Progenitor cell of endocrine pancreas (in vitro differentiated cells): ENCODE results near the gene AGBL5. TPM values are rescaled to one million over a fixed set of nuclear protein-coding genes. Genes with fewer than 3 reads are reported as not detected.

Experiments used
- DNase-seq: peaks from one replicate; pipeline ENCODE4 v3.0.0; 2021; ENCODE audit warnings: low spot score; ENCODE audit not compliant: unreplicated experiment
- H3K27ac Mint-ChIP-seq: 2 replicates; pipeline ENCODE4 v1.8.0; 2021; ENCODE audit warnings: mild to moderate bottlenecking, moderate library complexity, mixed read lengths
- H3K27me3 Mint-ChIP-seq: 2 replicates; pipeline ENCODE4 v1.8.0; 2021; ENCODE audit warnings: mixed read lengths
- H3K36me3 Mint-ChIP-seq: 2 replicates; pipeline ENCODE4 v1.8.0; 2022; ENCODE audit warnings: mixed read lengths; ENCODE audit not compliant: insufficient read depth
- H3K4me1 Mint-ChIP-seq: 2 replicates; pipeline ENCODE4 v1.8.0; 2021; ENCODE audit warnings: low read depth, mixed read lengths
- H3K4me3 Mint-ChIP-seq: 2 replicates; pipeline ENCODE4 v1.8.0; 2021; ENCODE audit warnings: low read depth, mild to moderate bottlenecking, moderate library complexity, mixed read lengths
- H3K9me3 Mint-ChIP-seq: 2 replicates; pipeline ENCODE4 v1.8.0; 2021; ENCODE audit warnings: low read depth, mixed read lengths
- total RNA-seq: library from RNA; stranded (reverse); gene quantifications from 2 replicates; pipeline ENCODE4 v1.2.1, GENCODE V29; 2021
- TF ChIP-seq, protein P1 (sequence below): fragments of 200-600 bp; sonication (generic); IDR thresholded peaks from one replicate; pipeline ENCODE4 v1.5.0; 2021; ENCODE audit warnings: antibody characterized with exemption, mild to moderate bottlenecking; ENCODE audit not compliant: unreplicated experiment

The AGBL5 gene
- total RNA-seq, 1 donor from 2014 or later = 60.2 TPM

DNA sequence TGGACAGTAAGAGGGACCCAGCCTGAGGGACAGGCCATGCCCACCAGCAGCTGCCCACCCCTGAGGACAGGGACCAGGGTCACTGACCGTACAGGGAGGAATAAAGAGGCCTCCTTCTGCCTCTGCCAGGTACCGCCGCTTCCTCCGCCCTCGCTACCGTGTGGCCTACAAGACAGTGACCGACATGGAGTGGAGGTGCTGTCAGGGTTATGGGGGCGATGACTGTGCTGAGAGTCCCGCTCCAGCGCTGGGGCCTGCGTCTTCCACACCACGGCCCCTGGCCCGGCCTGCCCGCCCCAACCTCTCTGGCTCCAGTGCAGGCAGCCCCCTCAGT lies 29.1 kb downstream of the AGBL5 start:
- Mint-ChIP-seq H3K27ac (no peak overlapping the region), H3K27me3 (peaks cover 32% of the 10 kb centered on the region)

DNA sequence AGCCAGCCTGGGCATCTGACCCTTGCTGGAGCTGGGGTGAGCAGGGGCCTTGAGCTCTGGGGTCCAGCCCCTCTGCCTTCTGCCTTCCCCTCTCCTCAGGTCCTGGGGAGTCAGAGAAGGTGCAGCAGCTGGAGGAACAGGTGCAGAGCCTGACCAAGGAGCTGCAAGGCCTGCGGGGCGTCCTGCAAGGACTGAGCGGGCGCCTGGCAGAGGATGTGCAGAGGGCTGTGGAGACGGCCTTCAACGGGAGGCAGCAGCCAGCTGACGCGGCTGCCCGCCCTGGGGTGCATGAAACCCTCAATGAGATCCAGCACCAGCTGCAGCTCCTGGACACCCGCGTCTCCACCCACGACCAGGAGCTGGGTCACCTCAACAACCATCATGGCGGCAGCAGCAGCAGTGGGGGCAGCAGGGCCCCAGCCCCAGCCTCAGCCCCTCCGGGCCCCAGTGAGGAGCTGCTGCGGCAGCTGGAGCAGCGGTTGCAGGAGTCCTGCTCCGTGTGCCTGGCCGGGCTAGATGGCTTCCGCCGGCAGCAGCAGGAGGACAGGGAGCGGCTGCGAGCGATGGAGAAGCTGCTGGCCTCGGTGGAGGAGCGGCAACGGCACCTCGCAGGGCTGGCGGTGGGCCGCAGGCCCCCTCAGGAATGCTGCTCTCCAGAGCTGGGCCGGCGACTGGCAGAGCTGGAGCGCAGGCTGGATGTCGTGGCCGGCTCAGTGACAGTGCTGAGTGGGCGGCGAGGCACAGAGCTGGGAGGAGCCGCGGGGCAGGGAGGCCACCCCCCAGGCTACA lies 30.7 kb downstream of the AGBL5 start:
- Mint-ChIP-seq H3K4me1 (peaks cover 12% of the 10 kb centered on the region), H3K36me3 (no peaks in the 10 kb centered on the region), H3K27me3 (peaks cover 24% of the 10 kb centered on the region), H3K9me3 (no peaks in the 10 kb centered on the region), H3K27ac (no peak overlapping the region), H3K4me3 (no peak overlapping the region)
- no peak for DNase-seq
- TF ChIP-seq, protein P1, sequence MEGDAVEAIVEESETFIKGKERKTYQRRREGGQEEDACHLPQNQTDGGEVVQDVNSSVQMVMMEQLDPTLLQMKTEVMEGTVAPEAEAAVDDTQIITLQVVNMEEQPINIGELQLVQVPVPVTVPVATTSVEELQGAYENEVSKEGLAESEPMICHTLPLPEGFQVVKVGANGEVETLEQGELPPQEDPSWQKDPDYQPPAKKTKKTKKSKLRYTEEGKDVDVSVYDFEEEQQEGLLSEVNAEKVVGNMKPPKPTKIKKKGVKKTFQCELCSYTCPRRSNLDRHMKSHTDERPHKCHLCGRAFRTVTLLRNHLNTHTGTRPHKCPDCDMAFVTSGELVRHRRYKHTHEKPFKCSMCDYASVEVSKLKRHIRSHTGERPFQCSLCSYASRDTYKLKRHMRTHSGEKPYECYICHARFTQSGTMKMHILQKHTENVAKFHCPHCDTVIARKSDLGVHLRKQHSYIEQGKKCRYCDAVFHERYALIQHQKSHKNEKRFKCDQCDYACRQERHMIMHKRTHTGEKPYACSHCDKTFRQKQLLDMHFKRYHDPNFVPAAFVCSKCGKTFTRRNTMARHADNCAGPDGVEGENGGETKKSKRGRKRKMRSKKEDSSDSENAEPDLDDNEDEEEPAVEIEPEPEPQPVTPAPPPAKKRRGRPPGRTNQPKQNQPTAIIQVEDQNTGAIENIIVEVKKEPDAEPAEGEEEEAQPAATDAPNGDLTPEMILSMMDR = no peak

More for the DNA sequence above, 29.1 kb downstream of the AGBL5 start:
- Mint-ChIP-seq H3K4me3 (no peak overlapping the region), H3K4me1 (peaks cover 10% of the 10 kb centered on the region), H3K9me3 (no peaks in the 10 kb centered on the region), H3K36me3 (no peaks in the 10 kb centered on the region)
- no peak for DNase-seq
- TF ChIP-seq, protein P1 = no peak

DNA sequence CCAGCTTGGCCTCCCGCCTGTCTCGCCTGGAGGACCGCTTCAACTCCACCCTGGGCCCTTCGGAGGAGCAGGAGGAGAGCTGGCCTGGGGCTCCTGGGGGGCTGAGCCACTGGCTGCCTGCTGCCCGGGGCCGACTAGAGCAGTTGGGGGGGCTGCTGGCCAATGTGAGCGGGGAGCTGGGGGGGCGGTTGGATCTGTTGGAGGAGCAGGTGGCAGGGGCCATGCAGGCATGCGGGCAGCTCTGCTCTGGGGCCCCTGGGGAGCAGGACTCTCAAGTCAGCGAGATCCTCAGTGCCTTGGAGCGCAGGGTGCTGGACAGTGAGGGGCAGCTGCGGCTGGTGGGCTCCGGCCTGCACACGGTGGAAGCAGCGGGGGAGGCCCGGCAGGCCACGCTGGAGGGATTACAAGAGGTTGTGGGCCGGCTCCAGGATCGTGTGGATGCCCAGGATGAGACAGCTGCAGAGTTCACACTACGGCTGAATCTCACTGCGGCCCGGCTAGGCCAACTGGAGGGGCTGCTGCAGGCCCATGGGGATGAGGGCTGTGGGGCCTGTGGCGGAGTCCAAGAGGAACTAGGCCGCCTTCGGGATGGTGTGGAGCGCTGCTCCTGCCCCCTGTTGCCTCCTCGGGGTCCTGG lies 31.4 kb downstream of the AGBL5 start:
- H3K27me3 Mint-ChIP-seq = peaks cover 26% of the 10 kb centered on the region
- no peak overlapping the region for H3K27ac Mint-ChIP-seq
- no peaks in the 10 kb centered on the region for H3K9me3 Mint-ChIP-seq
- no peak overlapping the region for H3K4me3 Mint-ChIP-seq
- DNase-seq = no peak
- TF ChIP-seq, protein P1 = no peak
- H3K4me1 Mint-ChIP-seq = peaks cover 13% of the 10 kb centered on the region
- no peaks in the 10 kb centered on the region for H3K36me3 Mint-ChIP-seq

DNA sequence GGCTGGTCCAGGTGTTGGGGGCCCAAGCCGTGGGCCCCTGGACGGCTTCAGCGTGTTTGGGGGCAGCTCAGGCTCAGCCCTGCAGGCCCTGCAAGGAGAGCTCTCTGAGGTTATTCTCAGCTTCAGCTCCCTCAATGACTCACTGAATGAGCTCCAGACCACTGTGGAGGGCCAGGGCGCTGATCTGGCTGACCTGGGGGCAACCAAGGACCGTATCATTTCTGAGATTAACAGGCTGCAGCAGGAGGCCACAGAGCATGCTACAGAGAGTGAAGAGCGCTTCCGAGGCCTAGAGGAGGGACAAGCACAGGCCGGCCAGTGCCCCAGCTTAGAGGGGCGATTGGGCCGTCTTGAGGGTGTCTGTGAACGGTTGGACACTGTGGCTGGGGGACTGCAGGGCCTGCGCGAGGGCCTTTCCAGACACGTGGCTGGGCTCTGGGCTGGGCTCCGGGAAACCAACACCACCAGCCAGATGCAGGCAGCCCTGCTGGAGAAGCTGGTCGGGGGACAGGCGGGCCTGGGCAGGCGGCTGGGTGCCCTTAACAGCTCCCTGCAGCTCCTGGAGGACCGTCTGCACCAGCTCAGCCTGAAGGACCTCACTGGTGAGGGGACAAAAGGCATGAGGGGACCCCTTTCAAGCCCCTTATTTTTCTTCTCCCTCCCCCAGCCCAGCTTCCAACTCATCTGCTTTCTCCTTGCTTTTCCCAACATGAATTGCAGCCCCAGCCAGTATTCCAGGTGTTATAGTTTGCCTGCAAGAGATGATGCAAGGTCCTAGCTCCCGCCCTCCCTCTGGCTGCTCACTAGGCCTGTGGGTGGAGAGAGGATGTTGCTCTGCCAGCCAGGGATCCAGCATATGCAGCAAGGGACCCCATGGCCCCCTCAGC lies 32.2 kb downstream of the AGBL5 start:
- no peak overlapping the region for H3K4me3 Mint-ChIP-seq
- peaks cover 13% of the 10 kb centered on the region for H3K4me1 Mint-ChIP-seq
- H3K27ac Mint-ChIP-seq = no peak overlapping the region
- TF ChIP-seq, protein P1 = no peak
- peaks cover 28% of the 10 kb centered on the region for H3K27me3 Mint-ChIP-seq
- no peak for DNase-seq
- no peaks in the 10 kb centered on the region for H3K9me3 Mint-ChIP-seq
- H3K36me3 Mint-ChIP-seq = no peaks in the 10 kb centered on the region
